HuH-7 (cell line): ENCODE data around the gene GOLM1.

ENCODE experiments used
- DNase-seq: peaks from one replicate; pipeline ENCODE4 v3.0.0; 2011; ENCODE audit warnings: low spot score

Gene GOLM1

DNA sequence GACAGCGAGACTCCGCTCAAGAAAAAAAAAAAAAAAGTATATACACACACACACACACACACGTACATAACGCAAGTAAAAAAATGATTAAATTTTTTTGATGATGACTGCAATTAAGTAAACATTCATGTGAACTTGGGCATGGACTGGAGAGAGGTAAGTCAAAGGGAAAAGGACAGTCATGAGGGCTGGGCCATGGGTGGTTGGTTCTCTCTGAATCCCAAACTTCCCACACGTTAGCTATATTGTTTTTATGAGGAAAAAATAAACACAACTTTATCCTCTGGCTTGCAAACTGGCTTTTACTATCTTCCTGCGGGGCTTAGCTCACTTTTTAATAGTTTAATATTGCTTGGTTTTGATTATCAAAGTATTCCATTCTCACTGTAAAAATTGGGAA, 53.7 kb downstream of the GOLM1 start:
- no peak for DNase-seq

- DNase-seq: no peak
Observed at GRCh38 chr9:86043999-86044398, 55.4 kb downstream of the GOLM1 start.

DNA sequence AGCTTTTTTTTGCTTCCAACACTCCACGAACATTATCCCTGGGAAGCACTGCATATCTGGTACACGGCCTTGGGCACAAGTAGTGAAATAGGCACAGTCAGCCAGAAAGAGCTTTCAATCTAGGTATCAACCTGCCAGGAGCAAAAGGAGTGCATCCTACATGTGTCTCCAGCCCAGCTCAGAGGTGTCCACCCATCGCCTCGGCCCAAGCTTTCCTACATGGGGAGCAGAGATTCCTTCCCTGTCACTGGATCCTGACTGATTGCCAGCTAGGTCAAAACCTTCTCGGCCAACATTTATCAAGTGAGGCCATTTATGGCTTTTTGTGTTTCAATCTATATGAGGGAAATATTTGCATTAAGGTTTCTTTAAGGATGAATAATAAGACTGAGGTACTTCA, 55.8 kb downstream of the GOLM1 start:
- no peak for DNase-seq

- no peak for DNase-seq
Observed at GRCh38 chr9:86042199-86042978, 57.0 kb downstream of the GOLM1 start.

DNA sequence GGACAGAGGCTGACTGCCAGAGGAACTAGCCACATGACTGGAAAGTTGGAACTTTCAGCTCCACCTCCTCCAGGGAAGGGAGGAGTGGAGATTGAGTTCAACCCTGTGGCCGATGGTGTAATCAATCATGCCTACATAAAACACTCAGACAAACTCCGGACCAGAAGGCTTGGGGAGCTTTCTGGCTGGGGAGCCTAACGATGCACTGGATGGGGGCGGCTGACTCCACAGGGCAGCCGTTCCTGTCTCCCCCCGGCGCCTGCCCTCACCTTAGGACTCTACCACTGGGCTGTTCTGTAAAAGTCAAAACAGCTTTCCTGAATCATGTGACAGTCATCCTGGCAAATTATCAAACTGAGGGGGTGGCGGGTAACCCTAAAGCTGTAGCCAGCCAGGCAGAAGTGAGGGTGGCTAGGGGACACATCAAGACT, 58.0 kb downstream of the GOLM1 start:
- DNase-seq: no peak

- no peak for DNase-seq
Observed at GRCh38 chr9:86040861-86041155, 58.5 kb downstream of the GOLM1 start.

DNA sequence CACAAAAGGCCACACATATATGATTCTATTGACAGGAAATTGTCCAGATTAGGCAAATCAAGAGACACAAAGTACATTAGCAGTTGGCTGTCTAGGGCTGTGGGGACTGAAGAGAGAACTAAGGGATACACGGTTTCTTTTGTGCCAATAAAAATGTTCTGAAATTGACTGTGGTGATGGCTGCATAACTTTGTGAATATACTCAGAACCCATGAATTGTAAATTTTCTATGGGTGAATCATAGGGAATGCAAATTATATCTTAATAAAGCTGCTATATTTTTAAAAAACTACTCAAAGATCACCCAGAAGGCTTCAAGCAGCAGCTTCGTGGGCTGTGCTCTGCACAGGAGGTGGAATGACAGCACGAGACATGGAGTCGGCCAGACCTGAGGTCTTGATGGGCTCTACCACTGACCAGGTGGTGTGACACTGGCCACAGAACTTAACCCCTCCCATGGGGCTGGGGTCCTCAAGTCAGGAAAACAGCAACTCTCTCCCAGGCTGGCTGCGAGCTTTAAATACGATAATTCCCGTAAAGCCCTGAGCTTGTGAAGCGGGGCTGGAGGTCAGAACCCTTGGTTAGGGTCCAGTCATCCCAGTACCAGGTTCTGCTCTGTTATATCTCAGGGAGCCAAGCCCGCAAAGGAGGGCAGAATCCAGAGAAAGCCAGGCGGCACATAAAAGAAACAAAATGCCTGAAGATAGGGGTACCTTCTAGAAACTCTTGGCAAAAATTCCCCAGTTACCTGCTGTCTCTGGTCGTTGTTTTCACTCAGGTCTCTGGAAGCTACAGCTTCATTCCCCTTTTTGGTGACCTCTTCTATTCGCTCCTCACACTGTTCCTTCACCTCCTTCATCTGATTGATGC, 59.1 kb downstream of the GOLM1 start:
- DNase-seq: no peak

GRCh38 chr9:86036555-86036954, 62.8 kb downstream of the GOLM1 start:
- no peak for DNase-seq

DNA sequence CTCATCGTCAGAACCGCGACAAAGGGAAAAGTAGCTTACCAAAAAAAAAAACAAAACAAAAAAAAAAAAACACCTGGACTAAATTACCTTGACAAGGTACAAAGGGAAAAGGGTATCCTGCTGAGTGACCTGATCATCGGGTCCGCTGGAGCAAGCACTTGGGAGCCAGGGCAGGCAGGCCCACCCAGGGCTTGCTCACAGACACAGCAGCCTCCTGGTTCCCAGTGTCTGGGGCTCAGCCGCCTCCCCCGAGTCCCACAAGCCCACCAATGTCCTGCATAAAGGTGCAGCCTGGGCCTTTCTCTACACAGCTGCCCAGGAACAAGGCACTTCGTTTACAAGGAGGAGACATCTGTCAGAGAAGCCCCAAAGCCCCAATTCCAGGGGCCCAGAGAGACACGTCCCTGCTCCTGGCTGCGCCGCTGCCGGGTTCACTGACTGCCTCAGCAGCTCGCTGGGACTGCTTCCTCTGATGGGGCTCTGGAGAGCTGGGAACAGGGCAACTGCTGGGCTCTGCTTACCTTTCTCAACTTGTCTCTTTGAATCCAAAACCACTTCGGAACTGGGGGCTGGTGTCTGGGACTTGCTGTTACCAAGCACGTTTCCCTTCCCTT, 63.4 kb downstream of the GOLM1 start:
- no peak for DNase-seq

GRCh38 chr9:86034863-86035734, 64.3 kb downstream of the GOLM1 start:
- DNase-seq: peak; percentile 64

DNA sequence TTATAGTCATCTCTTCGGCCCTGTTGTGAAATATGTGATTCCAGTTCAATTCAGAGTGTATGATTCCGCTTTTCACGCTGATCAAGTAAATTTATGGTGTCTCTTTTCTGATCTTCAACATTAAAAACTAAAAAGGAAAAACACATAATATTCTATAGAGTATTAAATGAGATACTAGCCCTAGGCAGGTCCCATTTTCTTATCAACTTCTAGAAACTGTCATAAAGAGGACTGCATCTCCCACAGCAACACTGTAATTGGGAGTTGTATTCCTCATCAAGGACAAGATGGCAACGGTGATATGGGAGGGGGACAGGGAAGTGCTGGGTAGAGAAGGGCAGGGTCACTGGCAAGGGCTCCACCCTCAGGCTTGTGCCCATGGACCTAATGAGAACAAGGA, 71.6 kb downstream of the GOLM1 start:
- DNase-seq: no peak

GRCh38 chr9:86022687-86023266, 76.6 kb downstream of the GOLM1 start:
- no peak for DNase-seq

DNA sequence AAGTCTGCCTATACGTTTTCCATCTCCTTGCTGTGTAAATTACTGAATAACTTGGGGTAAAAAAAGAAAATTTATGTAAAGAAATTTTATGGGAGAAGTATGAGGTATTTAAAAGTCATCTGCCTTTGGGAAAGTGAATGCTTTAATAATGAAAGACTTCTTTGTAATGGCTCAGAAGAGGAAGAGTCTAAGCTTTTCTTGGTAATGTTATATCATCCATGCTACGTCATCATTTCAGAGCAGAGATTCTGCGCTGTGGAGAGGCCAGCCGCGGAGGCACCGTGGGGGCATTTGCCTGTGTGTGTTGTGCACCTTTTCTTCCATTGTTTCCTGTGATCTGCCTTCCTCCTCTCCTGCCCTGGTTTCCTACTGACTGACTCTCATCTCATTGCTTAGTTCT, 78.2 kb downstream of the GOLM1 start:
- no peak for DNase-seq

- DNase-seq: no peak
Observed at GRCh38 chr9:86020731-86021130, 78.6 kb downstream of the GOLM1 start.

DNA sequence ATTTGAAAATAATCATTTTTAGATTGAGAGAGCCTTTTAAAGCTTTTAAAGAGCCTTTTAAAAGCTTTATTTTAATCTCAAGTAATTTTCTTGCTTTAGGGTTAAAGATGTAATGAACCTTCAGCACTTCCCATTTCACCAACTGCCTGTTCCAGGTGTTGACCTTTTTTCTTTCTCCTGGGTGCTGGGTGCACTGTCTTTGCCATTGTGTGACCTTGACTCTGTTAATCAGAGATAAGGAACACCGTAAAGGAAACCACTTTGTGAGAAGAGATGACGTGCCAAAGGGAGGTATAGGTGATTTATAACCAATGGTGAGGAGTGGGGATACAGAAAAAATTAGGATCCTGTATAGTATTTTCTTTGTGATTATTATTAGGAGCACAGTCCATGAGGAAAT, 90.2 kb downstream of the GOLM1 start:
- DNase-seq: no peak

GRCh38 chr9:86005253-86005775, 94.0 kb downstream of the GOLM1 start:
- no peak for DNase-seq

DNA sequence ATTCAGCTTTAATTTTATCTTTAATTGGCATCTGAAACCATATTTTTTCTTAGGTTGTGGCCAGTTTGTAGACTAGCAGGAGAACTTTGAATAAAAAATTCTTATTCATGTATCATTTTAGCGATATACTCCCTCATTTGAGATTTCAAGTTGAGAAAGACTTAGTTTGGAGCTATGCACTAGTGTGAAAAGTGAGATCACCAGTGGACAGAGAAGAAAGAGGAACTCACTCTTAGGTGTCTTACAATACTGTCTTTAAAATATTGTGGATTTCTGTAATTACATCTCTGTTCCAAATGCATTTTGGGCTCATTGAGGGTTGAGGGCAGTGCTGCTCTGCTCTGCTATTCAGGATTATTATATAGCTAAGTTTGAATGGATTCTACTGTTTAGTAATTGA, 103.8 kb downstream of the GOLM1 start:
- DNase-seq: no peak

GRCh38 chr9:85995097-85995496, 104.3 kb downstream of the GOLM1 start:
- no peak for DNase-seq

- DNase-seq: no peak
Observed at GRCh38 chr9:85994191-85994590, 105.2 kb downstream of the GOLM1 start.

GRCh38 chr9:85987236-85987635, 112.1 kb downstream of the GOLM1 start:
- no peak for DNase-seq

DNA sequence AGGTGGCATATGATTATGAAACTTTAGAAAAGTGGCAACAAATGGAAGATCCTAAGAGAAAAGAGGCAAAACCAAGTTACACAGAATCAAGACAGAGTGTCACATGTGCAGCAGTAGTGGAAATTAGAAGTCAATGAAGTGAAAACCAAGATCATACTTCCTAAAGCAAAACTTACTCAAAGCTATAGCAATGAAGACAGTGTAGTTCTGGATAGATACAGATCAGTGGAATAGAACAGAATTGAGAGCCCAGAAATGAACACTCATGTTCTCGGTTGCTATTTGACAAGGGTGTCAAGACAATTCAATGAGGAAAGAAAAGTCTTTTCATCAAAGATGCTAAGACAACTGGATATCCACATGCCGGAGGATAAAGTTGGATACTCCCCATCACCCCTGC, 114.9 kb downstream of the GOLM1 start:
- DNase-seq: no peak

DNA sequence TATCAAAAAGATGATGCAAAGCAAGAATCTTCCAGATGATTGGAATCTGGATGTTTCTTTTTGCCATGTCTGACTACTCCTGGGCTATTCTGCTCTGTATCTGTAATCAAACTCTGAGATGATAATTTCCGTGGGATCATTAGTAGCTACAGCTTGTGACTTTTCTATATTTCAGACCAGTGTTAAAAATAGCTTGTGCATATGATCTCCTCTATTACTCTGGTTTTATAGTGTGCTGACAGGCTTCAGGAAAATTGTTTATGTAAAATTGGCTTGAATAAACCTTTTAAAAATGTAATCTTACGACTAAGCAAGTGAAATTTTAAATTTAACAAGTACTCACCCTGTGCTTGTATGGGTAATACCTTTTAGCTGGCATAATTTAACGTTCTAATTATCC, 118.0 kb downstream of the GOLM1 start:
- no peak for DNase-seq
